ENCODE measurements around the gene WDR90. TPM values are rescaled to one million over a fixed set of nuclear protein-coding genes. Genes with fewer than 3 reads are reported as not detected.

Gene WDR90
- total RNA-seq, 1 donor from 2014 or later = 21.2 TPM

DNA sequence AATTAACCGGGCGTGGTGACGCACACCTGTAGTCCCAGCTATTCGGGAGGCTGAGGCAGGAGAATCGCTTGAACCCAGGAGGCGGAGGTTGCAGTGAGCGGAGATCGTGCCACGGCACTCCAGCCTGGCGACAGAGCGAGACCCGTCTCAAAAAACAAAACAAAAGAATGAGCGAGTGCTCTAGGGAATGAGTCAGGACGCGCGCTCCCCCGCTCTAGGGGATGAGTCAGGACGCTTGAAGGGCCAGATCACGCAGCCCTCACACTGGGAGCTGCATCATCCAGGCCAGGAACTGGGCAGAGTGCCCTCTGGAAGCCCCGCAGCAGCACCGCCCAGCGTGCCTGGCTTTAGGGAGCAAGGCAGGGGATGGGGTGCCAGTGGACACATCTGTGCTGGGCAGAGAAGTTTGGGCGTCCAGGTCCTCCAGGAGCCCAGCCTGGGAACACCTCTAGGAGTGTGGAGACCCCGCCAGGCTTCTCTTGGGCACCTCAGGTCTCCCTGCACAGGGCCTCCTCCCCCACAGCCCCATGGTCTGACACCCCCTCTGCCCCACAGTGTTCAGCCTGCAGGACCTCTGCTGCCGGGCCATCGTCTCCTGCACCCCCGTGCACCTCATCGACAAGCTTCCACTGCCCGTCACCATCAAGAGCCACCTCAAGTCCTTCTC is 22.2 kb upstream of the WDR90 start:
- Histone ChIP-seq H4K20me1 (ENCODE audit: insufficient read depth, low read length) (peaks cover 10% of the 10 kb centered on the region), H3K9me3 (ENCODE audit: insufficient read depth, low read depth, low read length) (no peaks in the 10 kb centered on the region), H3K4me1 (ENCODE audit: insufficient read depth, low read length) (peaks cover 28% of the 10 kb centered on the region), H3K36me3 (ENCODE audit: insufficient read depth, low read length) (no peaks in the 10 kb centered on the region), H3K27me3 (ENCODE audit: insufficient read depth, low read length) (no peaks in the 10 kb centered on the region), H3K4me3 (ENCODE audit: insufficient read depth, low read depth, low read length) (no peak overlapping the region), H3K4me2 (ENCODE audit: low read length) (peak overlapping the region; percentile 52), H3K9ac (ENCODE audit: low read length) (peak overlapping the region; percentile 55), H3K27ac (ENCODE audit: low read depth, low read length) (peak overlapping the region; percentile 73), H2AFZ (ENCODE audit: low read depth, low read length) (no peak overlapping the region), H3K79me2 (ENCODE audit: insufficient read depth, low read length) (peaks cover 2% of the 10 kb centered on the region)
- peaks cover 4% of the 10 kb centered on the region for H3K4me1 Mint-ChIP-seq (ENCODE audit: low read depth, unreplicated experiment)
- DNase-seq (ENCODE audit: low read depth) (peak; percentile 94), FAIRE-seq (peak; percentile 81)
- H3K27me3 Mint-ChIP-seq (ENCODE audit: low read depth, unreplicated experiment) = no peaks in the 10 kb centered on the region
- H3K4me3 Mint-ChIP-seq (ENCODE audit: unreplicated experiment) = peak overlapping the region; percentile 50
- TF ChIP-seq EZH2 (IDR thresholded peaks at IDR 0.05; ENCODE audit: insufficient read depth, low read length) = no peak
- no peak for TF ChIP-seq CTCF (IDR thresholded peaks at IDR 0.05; ENCODE audit: insufficient read depth, low read depth, low read length)
- H3K36me3 Mint-ChIP-seq (ENCODE audit: low read depth, unreplicated experiment) = peaks cover 7% of the 10 kb centered on the region
- no peaks in the 10 kb centered on the region for H3K9me3 Mint-ChIP-seq (ENCODE audit: unreplicated experiment)
- peak overlapping the region; percentile 18 for H3K27ac Mint-ChIP-seq (ENCODE audit: unreplicated experiment)

DNA sequence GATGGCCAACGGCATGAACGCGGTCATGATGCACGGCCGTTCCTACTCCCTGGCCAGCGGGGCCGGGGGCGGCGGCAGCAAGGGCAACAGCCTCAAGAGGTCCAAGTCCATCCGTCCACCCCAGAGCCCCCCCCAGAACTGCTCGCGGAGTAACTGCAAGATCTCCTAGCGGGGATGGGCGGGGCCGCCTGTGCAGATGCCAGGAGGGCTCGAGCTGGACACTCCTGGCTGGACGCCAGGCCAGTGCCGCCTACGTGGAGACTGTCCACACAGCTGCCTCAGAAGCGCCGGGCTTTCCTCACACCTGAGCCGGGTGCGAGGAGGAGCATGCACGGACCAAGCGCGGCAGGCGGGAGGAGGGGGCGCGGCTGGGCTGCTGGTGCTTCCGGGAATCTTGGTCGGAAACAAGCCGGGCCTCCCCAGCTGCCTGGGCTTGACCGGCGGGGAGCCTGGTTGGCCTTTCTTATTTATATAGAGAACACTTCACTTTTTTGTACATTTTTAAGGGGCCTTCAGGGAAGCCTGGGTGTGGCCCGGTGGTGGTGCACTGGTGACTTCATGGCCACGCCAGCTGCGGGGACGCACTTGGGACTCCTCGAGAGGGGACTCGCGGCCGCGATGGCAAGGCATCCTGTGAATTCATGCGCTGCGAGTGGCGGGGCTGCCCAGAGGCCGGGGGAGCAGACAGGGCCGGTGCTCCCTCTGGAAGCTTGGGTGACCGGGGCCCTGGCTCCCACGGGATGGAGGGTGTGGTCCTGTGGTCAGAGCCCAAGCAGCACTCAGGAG is 21.5 kb upstream of the WDR90 start:
- Histone ChIP-seq H3K79me2 (ENCODE audit: insufficient read depth, low read length) (peaks cover 2% of the 10 kb centered on the region), H3K9me3 (ENCODE audit: insufficient read depth, low read depth, low read length) (no peaks in the 10 kb centered on the region), H3K27me3 (ENCODE audit: insufficient read depth, low read length) (no peaks in the 10 kb centered on the region), H3K9ac (ENCODE audit: low read length) (no peak overlapping the region), H3K27ac (ENCODE audit: low read depth, low read length) (no peak overlapping the region), H2AFZ (ENCODE audit: low read depth, low read length) (no peak overlapping the region), H3K4me3 (ENCODE audit: insufficient read depth, low read depth, low read length) (no peak overlapping the region), H4K20me1 (ENCODE audit: insufficient read depth, low read length) (peaks cover 8% of the 10 kb centered on the region), H3K4me1 (ENCODE audit: insufficient read depth, low read length) (peaks cover 22% of the 10 kb centered on the region), H3K36me3 (ENCODE audit: insufficient read depth, low read length) (no peaks in the 10 kb centered on the region), H3K4me2 (ENCODE audit: low read length) (peak overlapping the region; percentile 52)
- Mint-ChIP-seq H3K36me3 (ENCODE audit: low read depth, unreplicated experiment) (peaks cover 7% of the 10 kb centered on the region), H3K4me1 (ENCODE audit: low read depth, unreplicated experiment) (peaks cover 4% of the 10 kb centered on the region), H3K4me3 (ENCODE audit: unreplicated experiment) (peak overlapping the region; percentile 50), H3K27me3 (ENCODE audit: low read depth, unreplicated experiment) (no peaks in the 10 kb centered on the region), H3K27ac (ENCODE audit: unreplicated experiment) (no peak overlapping the region), H3K9me3 (ENCODE audit: unreplicated experiment) (no peaks in the 10 kb centered on the region)
- no peak for FAIRE-seq
- DNase-seq (ENCODE audit: low read depth) = no peak
- no peak for TF ChIP-seq EZH2 (IDR thresholded peaks at IDR 0.05; ENCODE audit: insufficient read depth, low read length)
- no peak for TF ChIP-seq CTCF (IDR thresholded peaks at IDR 0.05; ENCODE audit: insufficient read depth, low read depth, low read length)
